Activated T-cell treated with anti-CD3 and anti-CD28 coated beads, Interleukin-2, amount 50 U/mL, for 4 hours (primary cell): Measurements from ENCODE around the gene ARHGEF37. TPM values are rescaled to one million over a fixed set of nuclear protein-coding genes. Genes with fewer than 3 reads are reported as not detected.
A peak's percentile ranks its signal among the peaks of the same experiment; 100 is the strongest.
"Not testable (repeated sequence)": the region's sequence is repeated elsewhere in the genome, so short reads cannot be mapped to it uniquely, and the experiment has no call there.

Experiments used
- ATAC-seq, 2 donors: fragments of 200-7000 bp; cut with Tn5 transposase; one replicate each; pipeline ENCODE4 v1.10.0; 2021
- DNase-seq: peaks from one replicate; pipeline ENCODE4 v3.0.0-alpha.2; 2020
- H3K27me3 Mint-ChIP-seq: one replicate; pipeline ENCODE4 v1.8.0; 2021; ENCODE audit warnings: low read depth, mixed read lengths
- H3K36me3 Mint-ChIP-seq: one replicate; pipeline ENCODE4 v1.8.0; 2022; ENCODE audit warnings: mixed read lengths; ENCODE audit not compliant: insufficient read depth
- H3K4me1 Mint-ChIP-seq: one replicate; pipeline ENCODE4 v1.8.0; 2021; ENCODE audit warnings: low read depth, mixed read lengths
- H3K4me3 Mint-ChIP-seq: one replicate; pipeline ENCODE4 v1.8.0; 2021; ENCODE audit warnings: mild to moderate bottlenecking, moderate library complexity, mixed read lengths
- H3K9me3 Mint-ChIP-seq: one replicate; pipeline ENCODE4 v1.8.0; 2021; ENCODE audit warnings: mixed read lengths
- total RNA-seq, 3 donors: library from RNA; stranded (reverse); gene quantifications; one replicate each; pipeline ENCODE4 v1.2.1, GENCODE V29; 2021

ARHGEF37 gene
- total RNA-seq, 3 donors from 2014 or later = 0.08 to 0.53 (median 0.52) TPM

GRCh38 chr5:149666212-149666852 is 85.0 kb downstream of the ARHGEF37 start:
- Mint-ChIP-seq H3K9me3 (peaks cover 5% of the 10 kb centered on the region), H3K27me3 (peaks cover 2% of the 10 kb centered on the region), H3K4me3 (no peak overlapping the region), H3K36me3 (peaks cover 2% of the 10 kb centered on the region), H3K4me1 (no peaks in the 10 kb centered on the region)
- ATAC-seq (no peak), DNase-seq (no peak)

- Mint-ChIP-seq H3K9me3 (peaks cover 5% of the 10 kb centered on the region), H3K4me3 (no peak overlapping the region), H3K27me3 (peaks cover 2% of the 10 kb centered on the region), H3K4me1 (no peaks in the 10 kb centered on the region), H3K36me3 (peaks cover 2% of the 10 kb centered on the region)
- ATAC-seq (peak in 1 of 2 donors; percentile 46), DNase-seq (no peak)
Observed at GRCh38 chr5:149667084-149667828, 86.0 kb downstream of the ARHGEF37 start.

GRCh38 chr5:149667829-149668330 is 86.6 kb downstream of the ARHGEF37 start:
- Mint-ChIP-seq H3K27me3 (peaks cover 2% of the 10 kb centered on the region), H3K4me3 (no peak overlapping the region), H3K4me1 (no peaks in the 10 kb centered on the region), H3K9me3 (peaks cover 5% of the 10 kb centered on the region), H3K36me3 (peaks cover 2% of the 10 kb centered on the region)
- DNase-seq = no peak
- no peak for ATAC-seq

GRCh38 chr5:149669273-149669672 is 88.0 kb downstream of the ARHGEF37 start:
- not testable (repeated sequence) for H3K36me3 Mint-ChIP-seq, H3K27me3 Mint-ChIP-seq, DNase-seq, H3K4me3 Mint-ChIP-seq, ATAC-seq, H3K4me1 Mint-ChIP-seq, H3K9me3 Mint-ChIP-seq

GRCh38 chr5:149671544-149671943 is 90.2 kb downstream of the ARHGEF37 start:
- H3K4me1 Mint-ChIP-seq = no peaks in the 10 kb centered on the region
- peaks cover 6% of the 10 kb centered on the region for H3K27me3 Mint-ChIP-seq
- peaks cover 5% of the 10 kb centered on the region for H3K9me3 Mint-ChIP-seq
- H3K4me3 Mint-ChIP-seq = no peak overlapping the region
- DNase-seq = no peak
- no peak for ATAC-seq
- peaks cover 2% of the 10 kb centered on the region for H3K36me3 Mint-ChIP-seq

GRCh38 chr5:149672701-149673476 is 91.6 kb downstream of the ARHGEF37 start:
- Mint-ChIP-seq H3K9me3 (peaks cover 4% of the 10 kb centered on the region), H3K36me3 (no peaks in the 10 kb centered on the region), H3K4me3 (no peak overlapping the region), H3K27me3 (peaks cover 7% of the 10 kb centered on the region), H3K4me1 (no peaks in the 10 kb centered on the region)
- no peak for ATAC-seq
- no peak for DNase-seq

- Mint-ChIP-seq H3K27me3 (peaks cover 12% of the 10 kb centered on the region), H3K4me1 (no peaks in the 10 kb centered on the region), H3K9me3 (no peaks in the 10 kb centered on the region), H3K4me3 (no peak overlapping the region), H3K36me3 (no peaks in the 10 kb centered on the region)
- ATAC-seq = no peak
- no peak for DNase-seq
Observed at GRCh38 chr5:149674686-149675085, 93.4 kb downstream of the ARHGEF37 start.

GRCh38 chr5:149675610-149676201 is 94.4 kb downstream of the ARHGEF37 start:
- H3K4me3 Mint-ChIP-seq = no peak overlapping the region

GRCh38 chr5:149677731-149678130 is 96.4 kb downstream of the ARHGEF37 start:
- H3K9me3 Mint-ChIP-seq = no peaks in the 10 kb centered on the region
- H3K27me3 Mint-ChIP-seq = peaks cover 23% of the 10 kb centered on the region
- H3K4me1 Mint-ChIP-seq = no peaks in the 10 kb centered on the region
- no peaks in the 10 kb centered on the region for H3K36me3 Mint-ChIP-seq
- no peak overlapping the region for H3K4me3 Mint-ChIP-seq
- no peak for ATAC-seq
- no peak for DNase-seq

More at GRCh38 chr5:149675610-149676201, 94.4 kb downstream of the ARHGEF37 start:
- H3K27me3 Mint-ChIP-seq = peaks cover 12% of the 10 kb centered on the region
- DNase-seq (no peak), ATAC-seq (no peak)
- H3K36me3 Mint-ChIP-seq = no peaks in the 10 kb centered on the region
- H3K9me3 Mint-ChIP-seq = no peaks in the 10 kb centered on the region
- no peaks in the 10 kb centered on the region for H3K4me1 Mint-ChIP-seq

- Mint-ChIP-seq H3K4me1 (no peaks in the 10 kb centered on the region), H3K27me3 (peaks cover 25% of the 10 kb centered on the region)
- no peak for ATAC-seq
Observed at GRCh38 chr5:149679876-149680809, 98.8 kb downstream of the ARHGEF37 start.

GRCh38 chr5:149680810-149681221 is 99.5 kb downstream of the ARHGEF37 start:
- DNase-seq = no peak
- ATAC-seq = no peak
- Mint-ChIP-seq H3K4me3 (no peak overlapping the region), H3K4me1 (no peaks in the 10 kb centered on the region), H3K36me3 (no peaks in the 10 kb centered on the region), H3K9me3 (no peaks in the 10 kb centered on the region), H3K27me3 (peaks cover 28% of the 10 kb centered on the region)

More at GRCh38 chr5:149679876-149680809, 98.8 kb downstream of the ARHGEF37 start:
- DNase-seq = no peak
- H3K9me3 Mint-ChIP-seq = no peaks in the 10 kb centered on the region
- no peaks in the 10 kb centered on the region for H3K36me3 Mint-ChIP-seq
- no peak overlapping the region for H3K4me3 Mint-ChIP-seq

GRCh38 chr5:149681252-149681651 is 100.0 kb downstream of the ARHGEF37 start:
- no peaks in the 10 kb centered on the region for H3K4me1 Mint-ChIP-seq
- H3K4me3 Mint-ChIP-seq = no peak overlapping the region
- ATAC-seq (no peak), DNase-seq (no peak)
- peaks cover 28% of the 10 kb centered on the region for H3K27me3 Mint-ChIP-seq
- H3K36me3 Mint-ChIP-seq = no peaks in the 10 kb centered on the region
- H3K9me3 Mint-ChIP-seq = no peaks in the 10 kb centered on the region

- no peaks in the 10 kb centered on the region for H3K4me1 Mint-ChIP-seq
- no peaks in the 10 kb centered on the region for H3K36me3 Mint-ChIP-seq
- peaks cover 28% of the 10 kb centered on the region for H3K27me3 Mint-ChIP-seq
- DNase-seq = no peak
- no peaks in the 10 kb centered on the region for H3K9me3 Mint-ChIP-seq
- no peak for ATAC-seq
- H3K4me3 Mint-ChIP-seq = no peak overlapping the region
Observed at GRCh38 chr5:149681922-149682321, 100.6 kb downstream of the ARHGEF37 start.
